ENCODE results near the gene ARHGAP44.

- TF ChIP-seq EZH2 (IDR thresholded peaks at IDR 0.05; ENCODE audit: low read length) (no peak), CTCF (optimal IDR thresholded peaks at IDR 0.05 in 1 of 3, IDR thresholded peaks at IDR 0.05 in 1 of 3, conservative IDR thresholded peaks at IDR 0.05 in 1 of 3; ENCODE audit: extremely low read depth in 1 of 3, insufficient read depth in 2 of 3, low read length in 3 of 3) (no peak)
Observed at GRCh38 chr17:12856416-12856815, 67.1 kb downstream of the ARHGAP44 start.
